Esophagus muscularis mucosa (tissue), 4 donors: ENCODE data around the gene RGS16. TPM values are rescaled to one million over a fixed set of nuclear protein-coding genes. Genes with fewer than 3 reads are reported as not detected.

Experiments used
- DNase-seq: peaks from one replicate; pipeline ENCODE4 v3.0.0-alpha.2; 2017; ENCODE audit errors: extremely low spot score
- H3K27ac ChIP-seq, 4 donors: fragments of 200-600 bp; sonication (generic); replicated peaks in 1 of 4; 1 replicate in 3 of 4; 2 replicates in 1 of 4; pipeline ENCODE4 v1.5.1; 2016 to 2019; ENCODE audit warnings: mild to moderate bottlenecking in 1 of 4
- H3K27me3 ChIP-seq, 4 donors: fragments of 200-600 bp; sonication (generic); one replicate each; pipeline versions ENCODE4 v1.5.1 to v1.6.0; 2016 to 2019
- H3K36me3 ChIP-seq, 4 donors: fragments of 200-600 bp; sonication (generic); one replicate each; pipeline ENCODE4 v1.5.1; 2016 to 2019
- H3K4me1 ChIP-seq, 4 donors: fragments of 200-600 bp; sonication (generic); one replicate each; pipeline ENCODE4 v1.5.1; 2016 to 2019
- H3K4me3 ChIP-seq, 4 donors: fragments of 200-600 bp; sonication (generic); 1 replicate in 2 of 4; 2 replicates in 2 of 4; pipeline ENCODE4 v1.5.1; 2016 to 2019; ENCODE audit warnings: mild to moderate bottlenecking in 4 of 4, moderate library complexity in 1 of 4
- H3K9me3 ChIP-seq, 4 donors: fragments of 200-600 bp; sonication (generic); 1 replicate in 3 of 4; 2 replicates in 1 of 4; pipeline ENCODE4 v1.5.1; 2016 to 2019
- EP300 ChIP-seq: sonication (generic); formaldehyde crosslinking; IDR thresholded peaks from one replicate; pipeline ENCODE4 v1.6.1; 2017; ENCODE audit warnings: antibody characterized with exemption
- POLR2A ChIP-seq: fragments of 450-650 bp; IDR thresholded peaks from one replicate; pipeline ENCODE4 v1.6.1; 2017; ENCODE audit warnings: antibody characterized with exemption, moderate library complexity, mild to moderate bottlenecking, low read depth
- POLR2AphosphoS5 ChIP-seq, 2 donors: sonication (generic); formaldehyde crosslinking; IDR thresholded peaks; one replicate each; pipeline ENCODE4 v1.6.1; 2017; ENCODE audit warnings: antibody characterized with exemption in 2 of 2
- WGBS: methylation state at CpG from one replicate; pipeline ENCODE4 v1.1.5; 2018; 5-methylcytosine and 5-hydroxymethylcytosine counted together
- intact Hi-C: fragments of 100-400 bp; cut with DNase I; formaldehyde crosslinking; loops from one replicate; pipeline ENCODE4 v1.15.1; 2023
- total RNA-seq, 4 donors: library from RNA; depleted of rRNA; stranded (reverse); fragments of >200 nt; gene quantifications; one replicate each; pipeline versions ENCODE4 v1.1.0 to v1.2.1, GENCODE V29; 2016
- TF ChIP-seq, protein P1 (sequence below), 3 experiments: fragments of 200-600 bp in 2 of 3; fragments of 450-650 bp in 1 of 3; sonication (generic) in 2 of 3; IDR thresholded peaks; one replicate each; pipeline ENCODE4 v1.5.1; 2017 to 2019; ENCODE audit warnings: antibody characterized with exemption in 3 of 3, mild to moderate bottlenecking in 2 of 3, moderate library complexity in 1 of 3

RGS16 gene
- total RNA-seq, 4 donors from 2014 or later, result 0.83 to 19.7 (median 2.2) TPM

DNA sequence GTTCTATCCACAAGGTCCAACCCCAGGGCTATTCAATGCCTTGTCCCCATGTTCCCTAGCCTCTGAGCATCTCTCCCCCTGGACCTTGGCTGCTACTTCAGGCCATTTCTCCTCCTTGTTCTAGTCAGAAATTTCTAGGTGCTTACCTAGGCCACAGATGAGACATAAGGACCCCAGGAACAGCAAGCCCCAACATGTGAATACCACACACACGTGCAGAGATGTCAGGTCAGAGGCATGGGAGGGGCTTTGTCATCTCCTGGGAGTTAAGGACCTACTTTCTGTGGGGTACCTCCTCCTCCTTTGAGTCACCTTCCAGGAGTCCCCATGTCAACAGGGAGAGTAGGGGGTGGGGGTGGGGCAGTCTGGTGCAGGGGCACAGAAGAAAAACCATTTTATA lies 7.1 kb upstream of the RGS16 start:
- H3K36me3 ChIP-seq, result no peaks in the 10 kb centered on the region
- no peaks in the 10 kb centered on the region for H3K9me3 ChIP-seq
- H3K27ac ChIP-seq, result no peak overlapping the region
- intact Hi-C loops, result no loop called here
- H3K4me1 ChIP-seq, result peaks cover 18 to 28% (median 23%) of the 10 kb centered on the region in 4 donors
- H3K27me3 ChIP-seq, result no peaks in the 10 kb centered on the region
- DNase-seq, result no peak
- TF ChIP-seq, protein P1, sequence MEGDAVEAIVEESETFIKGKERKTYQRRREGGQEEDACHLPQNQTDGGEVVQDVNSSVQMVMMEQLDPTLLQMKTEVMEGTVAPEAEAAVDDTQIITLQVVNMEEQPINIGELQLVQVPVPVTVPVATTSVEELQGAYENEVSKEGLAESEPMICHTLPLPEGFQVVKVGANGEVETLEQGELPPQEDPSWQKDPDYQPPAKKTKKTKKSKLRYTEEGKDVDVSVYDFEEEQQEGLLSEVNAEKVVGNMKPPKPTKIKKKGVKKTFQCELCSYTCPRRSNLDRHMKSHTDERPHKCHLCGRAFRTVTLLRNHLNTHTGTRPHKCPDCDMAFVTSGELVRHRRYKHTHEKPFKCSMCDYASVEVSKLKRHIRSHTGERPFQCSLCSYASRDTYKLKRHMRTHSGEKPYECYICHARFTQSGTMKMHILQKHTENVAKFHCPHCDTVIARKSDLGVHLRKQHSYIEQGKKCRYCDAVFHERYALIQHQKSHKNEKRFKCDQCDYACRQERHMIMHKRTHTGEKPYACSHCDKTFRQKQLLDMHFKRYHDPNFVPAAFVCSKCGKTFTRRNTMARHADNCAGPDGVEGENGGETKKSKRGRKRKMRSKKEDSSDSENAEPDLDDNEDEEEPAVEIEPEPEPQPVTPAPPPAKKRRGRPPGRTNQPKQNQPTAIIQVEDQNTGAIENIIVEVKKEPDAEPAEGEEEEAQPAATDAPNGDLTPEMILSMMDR (IDR thresholded peaks at IDR 0.05), result no peak
- TF ChIP-seq EP300 (no peak), POLR2A (no peak), POLR2AphosphoS5 (IDR thresholded peaks at IDR 0.05) (no peak)
- H3K4me3 ChIP-seq, result no peak overlapping the region
- WGBS, result 90% methylated on average over 1 of the region's 1 CpG

DNA sequence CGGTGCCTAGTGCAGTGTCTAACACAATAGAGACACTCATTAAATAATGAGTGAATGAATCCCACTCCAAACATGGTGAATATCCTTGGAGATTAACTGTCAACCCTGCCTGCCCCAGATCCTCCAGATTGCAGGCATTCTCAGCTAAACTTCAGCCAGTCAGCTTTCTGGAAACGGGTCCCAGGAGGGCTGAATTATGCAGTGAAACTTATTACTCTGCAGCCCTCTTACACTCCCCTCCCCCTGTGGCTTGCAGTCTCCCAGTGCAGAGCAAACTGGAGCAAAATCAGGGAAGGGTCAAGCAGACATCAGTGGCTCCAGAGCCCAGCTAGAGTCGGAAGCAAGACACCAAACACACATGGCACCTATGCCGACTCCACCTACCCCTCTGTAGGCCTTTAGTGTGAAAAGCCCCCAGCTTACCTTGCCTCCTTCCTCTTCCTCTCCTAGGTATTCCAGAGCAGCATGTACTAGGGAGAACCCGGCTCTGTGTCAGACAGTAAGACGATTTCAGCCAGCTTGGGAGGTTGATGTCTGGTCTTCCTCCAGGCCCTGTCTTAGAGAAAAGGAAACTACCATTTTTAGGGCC lies 6.5 kb upstream of the RGS16 start:
- no peaks in the 10 kb centered on the region for H3K9me3 ChIP-seq
- H3K27ac ChIP-seq, result no peak overlapping the region
- DNase-seq, result no peak
- H3K4me1 ChIP-seq, result peaks cover 11 to 22% (median 17%) of the 10 kb centered on the region in 4 donors
- TF ChIP-seq POLR2A, result no peak
- TF ChIP-seq, protein P1 (IDR thresholded peaks at IDR 0.05), result no peak
- no peak for TF ChIP-seq POLR2AphosphoS5 (IDR thresholded peaks at IDR 0.05)
- TF ChIP-seq EP300, result no peak
- no peaks in the 10 kb centered on the region for H3K27me3 ChIP-seq
- H3K4me3 ChIP-seq, result no peak overlapping the region
- no peaks in the 10 kb centered on the region for H3K36me3 ChIP-seq
- intact Hi-C loops, result no loop called here
- 82% methylated on average over 6 of the region's 6 CpGs for WGBS

DNA sequence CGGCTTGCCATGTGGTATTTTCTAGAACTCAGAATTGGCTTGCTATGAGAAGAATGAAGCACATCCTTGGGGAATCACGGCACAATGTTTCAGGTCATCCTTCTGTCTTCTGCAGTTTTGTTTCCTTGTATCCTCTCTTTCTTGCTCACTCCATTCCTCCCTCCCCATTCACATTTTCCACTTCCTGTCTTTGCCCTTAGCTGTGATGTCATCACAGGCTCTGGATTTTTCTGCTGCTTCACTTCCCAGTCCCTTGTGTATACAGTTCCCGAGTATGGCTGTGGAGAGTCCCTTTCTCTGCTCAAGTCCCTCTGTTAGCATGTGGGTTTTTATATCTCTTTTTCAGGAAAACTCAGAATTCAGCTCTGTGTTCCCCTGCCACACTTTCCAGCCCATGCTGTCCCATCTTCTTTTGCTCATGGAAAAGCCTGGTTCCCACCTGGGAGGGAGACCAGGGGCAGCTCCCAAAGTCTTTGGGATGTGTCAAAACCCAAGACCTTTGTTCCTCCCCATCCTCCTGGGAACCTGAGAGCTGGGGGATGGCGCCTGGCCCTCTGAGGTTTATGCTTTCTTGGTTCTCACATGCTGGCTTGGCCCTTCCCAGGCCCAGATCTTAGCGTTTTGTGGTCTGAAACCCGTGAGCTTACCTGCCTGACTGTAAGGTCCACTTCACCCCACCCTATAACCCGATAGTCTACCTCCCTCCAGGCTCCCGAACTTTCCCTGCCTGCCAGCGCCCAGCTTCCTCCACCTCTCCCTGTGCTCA lies 4.8 kb upstream of the RGS16 start:
- H3K9me3 ChIP-seq, result no peaks in the 10 kb centered on the region
- TF ChIP-seq, protein P1 (IDR thresholded peaks at IDR 0.05), result no peak
- TF ChIP-seq POLR2A (no peak), POLR2AphosphoS5 (IDR thresholded peaks at IDR 0.05) (no peak)
- 89% methylated on average over 9 of the region's 9 CpGs for WGBS
- H3K27ac ChIP-seq, result peak overlapping the region in 2 of 4 donors; percentile 2 to 28
- H3K4me1 ChIP-seq, result peaks cover 7 to 16% (median 11%) of the 10 kb centered on the region in 4 donors
- no peaks in the 10 kb centered on the region for H3K36me3 ChIP-seq
- intact Hi-C loops, result no loop called here
- DNase-seq, result no peak
- no peaks in the 10 kb centered on the region for H3K27me3 ChIP-seq
- H3K4me3 ChIP-seq, result no peak overlapping the region

DNA sequence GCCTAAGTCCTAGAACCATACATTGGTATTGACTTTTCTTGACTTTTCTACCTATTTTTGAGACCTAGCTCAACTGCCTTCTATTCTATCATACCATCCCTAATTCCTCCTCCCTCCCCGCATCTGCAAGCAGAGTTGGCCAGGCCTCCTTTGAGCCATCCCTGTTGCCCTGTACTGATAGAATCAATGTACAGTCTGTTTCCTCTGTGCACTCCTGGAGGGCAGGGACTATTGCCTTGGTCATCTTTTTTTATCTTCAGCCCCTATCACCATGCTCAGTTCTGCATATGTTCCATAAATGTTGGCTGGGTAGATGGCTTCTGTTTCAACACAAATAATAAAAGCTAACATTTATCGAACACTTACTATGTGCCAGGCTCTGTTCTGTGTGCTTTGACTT lies 4.0 kb upstream of the RGS16 start:
- no peaks in the 10 kb centered on the region for H3K9me3 ChIP-seq
- H3K4me3 ChIP-seq, result no peak overlapping the region
- no peak for DNase-seq
- H3K4me1 ChIP-seq, result peaks cover 10 to 20% (median 16%) of the 10 kb centered on the region in 4 donors
- 96% methylated on average over 1 of the region's 2 CpGs for WGBS
- no peak for TF ChIP-seq POLR2A
- no peak for TF ChIP-seq POLR2AphosphoS5 (IDR thresholded peaks at IDR 0.05)
- no peak for TF ChIP-seq EP300
- TF ChIP-seq, protein P1 (IDR thresholded peaks at IDR 0.05), result no peak
- H3K27ac ChIP-seq, result no peak overlapping the region
- H3K27me3 ChIP-seq, result no peaks in the 10 kb centered on the region
- intact Hi-C loops, result no loop called here
- no peaks in the 10 kb centered on the region for H3K36me3 ChIP-seq
